Measurements from ENCODE around the gene SKI.

SKI gene

GRCh38 chr1:2349806-2350205, 121.7 kb downstream of the SKI start:
- H3K36me3 ChIP-seq (ENCODE audit: control insufficient read depth, insufficient read depth, low read length) = no peaks in the 10 kb centered on the region
- H3K4me3 ChIP-seq (ENCODE audit: extremely low read depth, insufficient read depth, low read length, poor library complexity, severe bottlenecking) = no peak overlapping the region
- no peaks in the 10 kb centered on the region for H3K9me3 ChIP-seq (ENCODE audit: control insufficient read depth, low read length)
- 85 to 95% methylated on average over 7 of the region's 9 CpGs for WGBS, 2 experiments (ENCODE audit: insufficient coverage in 2 of 2)
- H3K4me1 ChIP-seq (ENCODE audit: control insufficient read depth, insufficient read depth, low read length, poor library complexity, severe bottlenecking) = peaks cover 1% of the 10 kb centered on the region
- H3K27ac ChIP-seq (ENCODE audit: low read depth, low read length, severe bottlenecking) = no peak overlapping the region

DNA sequence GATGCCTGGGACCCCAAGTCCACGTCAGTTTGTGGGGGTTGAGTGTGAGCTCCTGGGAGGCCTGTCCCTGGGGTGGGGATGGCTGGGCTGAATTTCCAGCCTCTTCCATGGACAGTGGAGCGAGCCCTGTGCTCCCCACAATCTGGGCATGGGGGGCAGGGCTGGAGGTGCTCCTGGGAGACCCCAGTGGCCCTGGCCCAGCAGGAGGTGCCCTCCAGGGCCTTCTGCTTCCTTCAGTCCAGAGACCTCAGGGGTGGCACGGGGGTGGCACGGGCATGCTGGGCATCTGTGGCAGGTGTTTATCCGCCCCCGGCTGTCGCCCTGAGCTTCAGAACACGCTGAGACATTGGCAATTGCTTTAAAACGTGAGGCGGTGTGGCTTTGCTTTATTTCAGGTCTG, 122.4 kb downstream of the SKI start:
- no peak overlapping the region for H3K4me3 ChIP-seq (ENCODE audit: extremely low read depth, insufficient read depth, low read length, poor library complexity, severe bottlenecking)
- H3K4me1 ChIP-seq (ENCODE audit: control insufficient read depth, insufficient read depth, low read length, poor library complexity, severe bottlenecking) = peaks cover 3% of the 10 kb centered on the region
- no peak overlapping the region for H3K27ac ChIP-seq (ENCODE audit: low read depth, low read length, severe bottlenecking)
- H3K36me3 ChIP-seq (ENCODE audit: control insufficient read depth, insufficient read depth, low read length) = no peaks in the 10 kb centered on the region
- whole genome bisulfite sequencing, 2 experiments (ENCODE audit: insufficient coverage in 2 of 2) = 88 to 96% methylated on average over 10 of the region's 10 CpGs
- no peaks in the 10 kb centered on the region for H3K9me3 ChIP-seq (ENCODE audit: control insufficient read depth, low read length)

GRCh38 chr1:2350911-2351655, 123.0 kb downstream of the SKI start:
- no peak overlapping the region for H3K27ac ChIP-seq (ENCODE audit: low read depth, low read length, severe bottlenecking)
- H3K36me3 ChIP-seq (ENCODE audit: control insufficient read depth, insufficient read depth, low read length) = no peaks in the 10 kb centered on the region
- no peak overlapping the region for H3K4me3 ChIP-seq (ENCODE audit: extremely low read depth, insufficient read depth, low read length, poor library complexity, severe bottlenecking)
- H3K4me1 ChIP-seq (ENCODE audit: control insufficient read depth, insufficient read depth, low read length, poor library complexity, severe bottlenecking) = peaks cover 3% of the 10 kb centered on the region
- no peaks in the 10 kb centered on the region for H3K9me3 ChIP-seq (ENCODE audit: control insufficient read depth, low read length)
- 90 to 91% methylated on average over 22 to 29 of the region's 31 CpGs for WGBS, 2 experiments (ENCODE audit: insufficient coverage in 2 of 2)

- Histone ChIP-seq H3K27ac (ENCODE audit: low read depth, low read length, severe bottlenecking) (no peak overlapping the region), H3K9me3 (ENCODE audit: control insufficient read depth, low read length) (no peaks in the 10 kb centered on the region), H3K4me1 (ENCODE audit: control insufficient read depth, insufficient read depth, low read length, poor library complexity, severe bottlenecking) (peaks cover 3% of the 10 kb centered on the region), H3K36me3 (ENCODE audit: control insufficient read depth, insufficient read depth, low read length) (no peaks in the 10 kb centered on the region), H3K4me3 (ENCODE audit: extremely low read depth, insufficient read depth, low read length, poor library complexity, severe bottlenecking) (no peak overlapping the region)
- WGBS, 2 experiments (ENCODE audit: insufficient coverage in 2 of 2) = 94 to 96% methylated on average over 7 to 8 of the region's 8 CpGs
Measured at GRCh38 chr1:2351723-2352122, 123.6 kb downstream of the SKI start.

DNA sequence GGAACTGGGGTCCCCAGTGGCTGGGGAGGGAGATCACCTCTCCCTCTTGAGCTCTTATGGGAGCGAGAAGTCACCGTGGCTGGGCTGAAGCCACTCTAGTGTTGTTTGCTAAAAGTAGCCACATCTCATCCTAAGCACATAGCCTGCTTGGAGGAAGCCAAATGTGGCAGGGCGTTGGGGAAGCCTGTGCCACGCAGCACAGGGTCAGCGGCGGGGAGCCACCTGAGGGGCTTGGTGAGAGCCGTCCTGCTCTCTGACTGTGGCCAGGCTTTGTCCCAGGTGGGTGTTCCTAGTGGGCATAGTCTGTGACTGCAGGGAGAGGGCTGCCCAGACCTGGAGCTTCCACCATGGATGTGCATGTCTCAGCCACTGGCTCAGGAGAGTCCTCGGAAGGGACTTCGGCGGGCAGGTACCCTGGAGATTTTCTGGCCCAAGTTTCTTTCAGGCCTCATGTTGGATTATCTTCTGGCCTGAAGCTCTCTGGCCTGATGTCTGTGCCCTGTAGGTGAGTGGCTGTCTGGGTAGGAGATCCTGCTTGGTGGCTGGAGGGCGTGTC, 124.3 kb downstream of the SKI start:
- H3K9me3 ChIP-seq (ENCODE audit: control insufficient read depth, low read length) = no peaks in the 10 kb centered on the region
- H3K4me3 ChIP-seq (ENCODE audit: extremely low read depth, insufficient read depth, low read length, poor library complexity, severe bottlenecking) = no peak overlapping the region
- H3K4me1 ChIP-seq (ENCODE audit: control insufficient read depth, insufficient read depth, low read length, poor library complexity, severe bottlenecking) = peaks cover 3% of the 10 kb centered on the region
- 92 to 96% methylated on average over 10 of the region's 11 CpGs for WGBS, 2 experiments (ENCODE audit: insufficient coverage in 2 of 2)
- H3K36me3 ChIP-seq (ENCODE audit: control insufficient read depth, insufficient read depth, low read length) = no peaks in the 10 kb centered on the region
- no peak overlapping the region for H3K27ac ChIP-seq (ENCODE audit: low read depth, low read length, severe bottlenecking)

DNA sequence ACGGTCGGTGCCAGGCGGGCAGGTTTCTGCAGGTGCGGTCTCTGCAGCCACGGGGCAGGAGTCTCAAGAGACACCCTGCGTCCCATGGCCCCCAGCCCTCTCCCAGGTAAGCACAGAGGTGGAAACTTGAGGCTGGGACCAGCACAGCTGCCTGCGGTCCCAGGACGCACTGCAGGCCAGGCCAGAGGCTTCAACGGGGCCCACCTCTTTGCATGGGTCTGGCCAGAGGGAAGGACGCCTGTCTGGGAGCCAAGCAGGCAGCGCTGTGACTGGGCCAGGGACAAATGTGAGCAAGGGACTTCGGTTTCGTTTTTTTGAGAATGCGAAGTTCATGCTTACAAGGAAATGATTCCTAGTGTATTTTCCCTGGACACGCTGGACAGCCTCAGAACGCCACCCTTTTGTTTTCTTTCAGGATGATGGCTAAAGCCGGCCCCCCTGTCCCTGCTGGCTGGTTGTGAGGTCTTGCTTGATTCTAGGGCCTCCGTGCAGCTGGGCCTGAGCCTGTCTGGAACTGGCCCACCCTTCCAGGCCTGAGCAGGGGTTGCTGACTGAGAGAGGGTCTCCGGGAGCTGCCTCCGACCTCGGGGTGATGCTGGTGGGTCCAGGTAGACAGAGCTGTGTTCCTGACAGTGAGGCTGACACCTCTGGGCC, 124.9 kb downstream of the SKI start:
- H3K27ac ChIP-seq (ENCODE audit: low read depth, low read length, severe bottlenecking) = no peak overlapping the region
- 93 to 95% methylated on average over 15 to 21 of the region's 21 CpGs for WGBS, 2 experiments (ENCODE audit: insufficient coverage in 2 of 2)

GRCh38 chr1:2353551-2354438, 125.7 kb downstream of the SKI start:
- peaks cover 3% of the 10 kb centered on the region for H3K4me1 ChIP-seq (ENCODE audit: control insufficient read depth, insufficient read depth, low read length, poor library complexity, severe bottlenecking)
- no peak overlapping the region for H3K27ac ChIP-seq (ENCODE audit: low read depth, low read length, severe bottlenecking)
- H3K4me3 ChIP-seq (ENCODE audit: extremely low read depth, insufficient read depth, low read length, poor library complexity, severe bottlenecking) = no peak overlapping the region
- WGBS, 2 experiments (ENCODE audit: insufficient coverage in 2 of 2) = 88 to 91% methylated on average over 24 to 28 of the region's 28 CpGs
- H3K36me3 ChIP-seq (ENCODE audit: control insufficient read depth, insufficient read depth, low read length) = no peaks in the 10 kb centered on the region
- no peaks in the 10 kb centered on the region for H3K9me3 ChIP-seq (ENCODE audit: control insufficient read depth, low read length)

More for the DNA sequence above, 124.9 kb downstream of the SKI start:
- no peaks in the 10 kb centered on the region for H3K9me3 ChIP-seq (ENCODE audit: control insufficient read depth, low read length)
- H3K4me3 ChIP-seq (ENCODE audit: extremely low read depth, insufficient read depth, low read length, poor library complexity, severe bottlenecking) = no peak overlapping the region
- H3K4me1 ChIP-seq (ENCODE audit: control insufficient read depth, insufficient read depth, low read length, poor library complexity, severe bottlenecking) = peaks cover 3% of the 10 kb centered on the region
- no peaks in the 10 kb centered on the region for H3K36me3 ChIP-seq (ENCODE audit: control insufficient read depth, insufficient read depth, low read length)

DNA sequence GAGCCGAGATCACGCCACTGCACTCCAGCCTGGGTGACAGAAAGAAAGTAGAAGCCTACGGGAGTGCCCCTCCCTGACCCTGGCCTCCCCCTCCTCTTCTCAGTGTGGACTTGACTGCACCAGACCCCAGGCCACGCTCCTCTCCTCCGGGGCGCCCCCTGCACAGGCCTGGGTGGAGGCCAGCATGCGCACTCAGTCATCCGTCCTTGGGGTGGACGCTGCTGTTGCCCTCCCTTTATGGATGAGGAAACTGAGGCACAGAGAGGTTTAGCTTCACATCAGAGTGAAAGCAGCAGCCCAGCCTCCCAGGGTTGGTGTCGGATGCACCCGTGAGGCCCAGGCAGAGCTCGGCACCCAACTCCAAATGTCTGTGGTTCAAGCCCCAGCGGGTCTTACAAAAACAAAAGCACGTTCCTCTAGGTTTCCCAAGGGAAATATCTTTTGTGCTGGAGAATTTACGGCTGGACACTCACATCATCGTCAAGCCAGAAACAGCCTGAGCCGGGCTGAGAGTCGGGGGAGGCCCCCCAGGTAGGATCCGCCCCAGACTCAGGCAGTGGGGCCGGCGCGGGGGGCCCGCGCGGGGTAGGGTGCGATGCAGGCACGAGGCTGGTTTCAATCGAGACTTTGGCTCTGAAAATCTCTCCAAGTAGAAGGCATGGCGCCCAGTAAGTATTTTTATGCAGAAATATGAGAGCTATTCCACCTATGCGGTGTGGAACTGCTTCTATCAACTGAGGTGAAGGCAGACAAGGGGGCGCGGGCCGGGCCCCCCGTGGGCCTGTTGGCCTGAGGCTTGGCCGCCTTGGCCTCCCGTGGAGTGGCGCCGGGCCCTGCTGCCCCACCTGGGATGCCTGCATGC, 126.6 kb downstream of the SKI start:
- WGBS, 2 experiments (ENCODE audit: insufficient coverage in 2 of 2) = 94 to 95% methylated on average over 32 of the region's 38 CpGs
- H3K36me3 ChIP-seq (ENCODE audit: control insufficient read depth, insufficient read depth, low read length) = no peaks in the 10 kb centered on the region
- H3K4me1 ChIP-seq (ENCODE audit: control insufficient read depth, insufficient read depth, low read length, poor library complexity, severe bottlenecking) = peaks cover 3% of the 10 kb centered on the region
- H3K27ac ChIP-seq (ENCODE audit: low read depth, low read length, severe bottlenecking) = no peak overlapping the region
- no peak overlapping the region for H3K4me3 ChIP-seq (ENCODE audit: extremely low read depth, insufficient read depth, low read length, poor library complexity, severe bottlenecking)
- H3K9me3 ChIP-seq (ENCODE audit: control insufficient read depth, low read length) = no peaks in the 10 kb centered on the region

- Histone ChIP-seq H3K27ac (ENCODE audit: low read depth, low read length, severe bottlenecking) (no peak overlapping the region), H3K9me3 (ENCODE audit: control insufficient read depth, low read length) (no peaks in the 10 kb centered on the region), H3K4me1 (ENCODE audit: control insufficient read depth, insufficient read depth, low read length, poor library complexity, severe bottlenecking) (peaks cover 3% of the 10 kb centered on the region), H3K36me3 (ENCODE audit: control insufficient read depth, insufficient read depth, low read length) (no peaks in the 10 kb centered on the region), H3K4me3 (ENCODE audit: extremely low read depth, insufficient read depth, low read length, poor library complexity, severe bottlenecking) (no peak overlapping the region)
- 91 to 92% methylated on average over 24 to 25 of the region's 28 CpGs for WGBS, 2 experiments (ENCODE audit: insufficient coverage in 2 of 2)
Measured at GRCh38 chr1:2355373-2356261, 127.5 kb downstream of the SKI start.

Measured in mesodermal cell (in vitro differentiated cells).